Adrenal gland (tissue), 5 donors: ENCODE data around the gene PRKACB.

Experiments
- CTCF ChIP-seq, 6 experiments: fragments of 450-650 bp in 4 of 6; fragments of 200-600 bp in 2 of 6; sonication (generic) in 1 of 6; IDR thresholded peaks; 1 replicate in 5 of 6; 2 replicates in 1 of 6; pipeline versions ENCODE4 v1.5.1 to v1.8.0; 2016 to 2021; ENCODE audit warnings: antibody characterized with exemption in 6 of 6, mild to moderate bottlenecking in 2 of 6, moderate library complexity in 1 of 6
- POLR2A ChIP-seq, 2 donors: fragments of 450-650 bp; IDR thresholded peaks; one replicate each; pipeline ENCODE4 v1.6.1; 2017; ENCODE audit warnings: antibody characterized with exemption in 2 of 2, mild to moderate bottlenecking in 2 of 2, moderate library complexity in 1 of 2
- donor health status: DM: no; HTN: no; CAD: no.

- no peak for TF ChIP-seq CTCF (IDR thresholded peaks at IDR 0.05)
- TF ChIP-seq POLR2A (IDR thresholded peaks at IDR 0.05), result no peak
Observed at GRCh38 chr1:84265867-84266266, 121.8 kb downstream of the PRKACB start.
